ENCODE measurements around the gene VGLL1. TPM values are rescaled to one million over a fixed set of nuclear protein-coding genes. Genes with fewer than 3 reads are reported as not detected.

VGLL1 gene
- total and polyA plus RNA-seq, 2 donors from 2014 or later, result 2.2 to 5.5 TPM

DNA sequence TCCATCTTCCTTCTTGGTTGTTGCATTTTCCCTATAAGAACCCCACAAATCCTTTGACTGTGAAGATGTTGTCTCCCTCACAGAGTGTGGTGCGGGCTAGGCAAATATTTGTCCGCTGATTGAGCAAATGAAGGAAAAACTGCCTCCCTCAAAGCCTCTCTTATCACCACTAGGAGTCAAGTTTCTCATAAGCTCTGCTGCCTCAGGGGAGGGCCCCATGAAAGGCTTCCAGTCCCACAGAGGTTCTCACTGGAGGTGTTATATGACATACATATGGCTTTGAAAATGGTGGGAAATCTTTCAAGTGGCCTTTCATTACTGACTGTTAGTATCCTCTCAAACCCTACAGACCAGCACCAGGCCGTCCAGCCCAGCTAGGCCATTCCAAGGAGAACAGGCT is 9.3 kb downstream of the VGLL1 start:
- Histone ChIP-seq H3K27ac (ENCODE audit: low read depth in 2 of 2, low read length in 2 of 2) (no peak overlapping the region), H3K9ac (ENCODE audit: low read length in 3 of 3) (no peak overlapping the region), H3K36me3 (ENCODE audit: control insufficient read depth in 2 of 3, insufficient read depth in 3 of 3, low read length in 3 of 3) (no peaks in the 10 kb centered on the region), H3K4me1 (ENCODE audit: control insufficient read depth in 2 of 3, insufficient read depth in 2 of 3, low read depth in 1 of 3, low read length in 3 of 3) (no peaks in the 10 kb centered on the region), H3K9me3 (ENCODE audit: control insufficient read depth in 2 of 3, insufficient read depth in 1 of 3, low read length in 3 of 3) (no peaks in the 10 kb centered on the region), H3K4me3 (ENCODE audit: low read length in 3 of 3) (no peak overlapping the region), H3K27me3 (ENCODE audit: control insufficient read depth, insufficient read depth, low read length) (peaks cover 2% of the 10 kb centered on the region)
- no peak for FAIRE-seq
- intact Hi-C loops (cut with DNase I), result no loop called here
- TF ChIP-seq, protein P1, sequence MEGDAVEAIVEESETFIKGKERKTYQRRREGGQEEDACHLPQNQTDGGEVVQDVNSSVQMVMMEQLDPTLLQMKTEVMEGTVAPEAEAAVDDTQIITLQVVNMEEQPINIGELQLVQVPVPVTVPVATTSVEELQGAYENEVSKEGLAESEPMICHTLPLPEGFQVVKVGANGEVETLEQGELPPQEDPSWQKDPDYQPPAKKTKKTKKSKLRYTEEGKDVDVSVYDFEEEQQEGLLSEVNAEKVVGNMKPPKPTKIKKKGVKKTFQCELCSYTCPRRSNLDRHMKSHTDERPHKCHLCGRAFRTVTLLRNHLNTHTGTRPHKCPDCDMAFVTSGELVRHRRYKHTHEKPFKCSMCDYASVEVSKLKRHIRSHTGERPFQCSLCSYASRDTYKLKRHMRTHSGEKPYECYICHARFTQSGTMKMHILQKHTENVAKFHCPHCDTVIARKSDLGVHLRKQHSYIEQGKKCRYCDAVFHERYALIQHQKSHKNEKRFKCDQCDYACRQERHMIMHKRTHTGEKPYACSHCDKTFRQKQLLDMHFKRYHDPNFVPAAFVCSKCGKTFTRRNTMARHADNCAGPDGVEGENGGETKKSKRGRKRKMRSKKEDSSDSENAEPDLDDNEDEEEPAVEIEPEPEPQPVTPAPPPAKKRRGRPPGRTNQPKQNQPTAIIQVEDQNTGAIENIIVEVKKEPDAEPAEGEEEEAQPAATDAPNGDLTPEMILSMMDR (IDR thresholded peaks at IDR 0.05; ENCODE audit: borderline replicate concordance, extremely low read depth, insufficient read depth), result no peak
- no peak for DNase-seq

DNA sequence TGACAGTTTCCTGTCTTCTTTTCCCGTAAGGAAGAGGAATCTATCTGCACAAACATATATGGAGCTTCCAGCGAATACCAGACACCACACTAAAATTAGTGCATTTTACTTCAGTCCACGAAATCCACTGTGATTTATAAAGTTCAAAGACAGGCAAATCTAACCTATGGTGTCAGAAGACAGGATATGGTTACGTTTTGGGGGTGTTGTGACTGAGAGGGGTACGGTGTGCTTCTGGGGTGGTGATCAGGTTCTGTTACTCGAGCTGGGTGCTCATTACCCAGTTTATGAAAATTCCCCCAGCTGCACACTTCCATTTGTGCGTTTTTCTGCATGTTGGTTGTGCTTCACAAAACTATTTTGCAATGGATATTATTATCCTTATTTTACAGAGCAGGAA is 10.3 kb downstream of the VGLL1 start:
- no peaks in the 10 kb centered on the region for H3K9me3 ChIP-seq (ENCODE audit: control insufficient read depth in 2 of 3, insufficient read depth in 1 of 3, low read length in 3 of 3)
- intact Hi-C loops (cut with DNase I), result no loop called here
- no peaks in the 10 kb centered on the region for H3K4me1 ChIP-seq (ENCODE audit: control insufficient read depth in 2 of 3, insufficient read depth in 2 of 3, low read depth in 1 of 3, low read length in 3 of 3)
- H3K9ac ChIP-seq (ENCODE audit: low read length in 3 of 3), result no peak overlapping the region
- no peak overlapping the region for H3K27ac ChIP-seq (ENCODE audit: low read depth in 2 of 2, low read length in 2 of 2)
- FAIRE-seq, result no peak
- H3K36me3 ChIP-seq (ENCODE audit: control insufficient read depth in 2 of 3, insufficient read depth in 3 of 3, low read length in 3 of 3), result no peaks in the 10 kb centered on the region
- no peak overlapping the region for H3K4me3 ChIP-seq (ENCODE audit: low read length in 3 of 3)
- no peak for DNase-seq
- TF ChIP-seq, protein P1 (IDR thresholded peaks at IDR 0.05; ENCODE audit: borderline replicate concordance, extremely low read depth, insufficient read depth), result no peak
- H3K27me3 ChIP-seq (ENCODE audit: control insufficient read depth, insufficient read depth, low read length), result no peaks in the 10 kb centered on the region

DNA sequence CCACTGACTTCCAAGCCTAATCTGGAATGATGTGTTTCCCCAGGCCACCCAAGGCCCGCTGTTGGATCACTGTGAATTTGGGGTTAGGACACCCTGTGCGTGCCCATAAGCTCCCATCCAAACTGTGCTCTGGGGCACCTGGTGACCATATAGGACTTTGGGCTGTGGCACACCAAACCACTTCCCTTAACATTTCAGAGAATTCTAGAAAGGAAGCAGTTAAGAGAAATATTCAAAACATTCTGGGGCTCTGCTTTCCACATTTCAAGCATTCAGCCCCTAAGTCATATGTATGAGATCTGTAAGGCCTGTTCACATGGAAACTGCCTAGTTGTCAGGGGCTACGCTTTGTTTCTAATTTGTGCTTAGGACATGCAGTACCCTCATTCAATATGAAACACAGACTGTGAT is 14.4 kb downstream of the VGLL1 start:
- H3K27ac ChIP-seq (ENCODE audit: low read depth in 2 of 2, low read length in 2 of 2), result no peak overlapping the region
- TF ChIP-seq, protein P1 (IDR thresholded peaks at IDR 0.05; ENCODE audit: borderline replicate concordance, extremely low read depth, insufficient read depth), result no peak
- no peaks in the 10 kb centered on the region for H3K36me3 ChIP-seq (ENCODE audit: control insufficient read depth in 2 of 3, insufficient read depth in 3 of 3, low read length in 3 of 3)
- intact Hi-C loops (cut with DNase I), result no loop called here
- no peaks in the 10 kb centered on the region for H3K27me3 ChIP-seq (ENCODE audit: control insufficient read depth, insufficient read depth, low read length)
- H3K4me3 ChIP-seq (ENCODE audit: low read length in 3 of 3), result no peak overlapping the region
- H3K9ac ChIP-seq (ENCODE audit: low read length in 3 of 3), result no peak overlapping the region
- DNase-seq, result no peak
- H3K9me3 ChIP-seq (ENCODE audit: control insufficient read depth in 2 of 3, insufficient read depth in 1 of 3, low read length in 3 of 3), result no peaks in the 10 kb centered on the region
- no peaks in the 10 kb centered on the region for H3K4me1 ChIP-seq (ENCODE audit: control insufficient read depth in 2 of 3, insufficient read depth in 2 of 3, low read depth in 1 of 3, low read length in 3 of 3)
- no peak for FAIRE-seq

DNA sequence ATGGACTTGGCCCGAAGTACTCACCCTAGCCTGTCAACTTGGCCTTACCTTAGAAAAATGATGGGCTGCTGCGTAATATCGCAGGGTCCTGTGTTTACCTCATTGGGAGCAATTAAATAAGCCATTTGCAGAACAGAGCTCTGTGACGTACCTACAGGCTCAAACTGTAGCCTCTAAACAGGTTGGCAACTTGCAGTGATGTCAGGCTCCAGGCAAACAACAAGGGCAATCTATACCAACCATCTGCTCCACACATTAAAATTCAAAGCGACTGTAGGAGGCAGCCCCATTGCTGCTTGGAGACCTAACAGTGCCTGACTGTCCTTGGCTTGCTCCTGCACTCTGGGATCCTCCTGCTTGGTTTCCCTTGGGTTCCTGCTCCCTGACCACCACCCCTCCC is 17.2 kb downstream of the VGLL1 start:
- H3K36me3 ChIP-seq (ENCODE audit: control insufficient read depth in 2 of 3, insufficient read depth in 3 of 3, low read length in 3 of 3), result no peaks in the 10 kb centered on the region
- no peak overlapping the region for H3K9ac ChIP-seq (ENCODE audit: low read length in 3 of 3)
- TF ChIP-seq, protein P1 (IDR thresholded peaks at IDR 0.05; ENCODE audit: borderline replicate concordance, extremely low read depth, insufficient read depth), result no peak
- no peaks in the 10 kb centered on the region for H3K4me1 ChIP-seq (ENCODE audit: control insufficient read depth in 2 of 3, insufficient read depth in 2 of 3, low read depth in 1 of 3, low read length in 3 of 3)
- H3K27ac ChIP-seq (ENCODE audit: low read depth in 2 of 2, low read length in 2 of 2), result no peak overlapping the region
- FAIRE-seq, result no peak
- no peaks in the 10 kb centered on the region for H3K9me3 ChIP-seq (ENCODE audit: control insufficient read depth in 2 of 3, insufficient read depth in 1 of 3, low read length in 3 of 3)
- intact Hi-C loops (cut with DNase I), result no loop called here
- DNase-seq, result no peak
- H3K27me3 ChIP-seq (ENCODE audit: control insufficient read depth, insufficient read depth, low read length), result no peaks in the 10 kb centered on the region
- no peak overlapping the region for H3K4me3 ChIP-seq (ENCODE audit: low read length in 3 of 3)
